LoVo (cell line): Measurements from ENCODE around the gene CFAP52.
"Not testable (repeated sequence)": the region's sequence is repeated elsewhere in the genome, so short reads cannot be mapped to it uniquely, and the experiment has no call there.

Experiments
- DNase-seq: peaks from one replicate; pipeline ENCODE4 v3.0.0-alpha.2; 2016; ENCODE audit warnings: low spot score

Gene CFAP52

GRCh38 chr17:9645851-9646545 is 69.6 kb downstream of the CFAP52 start:
- peak; percentile 71 for DNase-seq

GRCh38 chr17:9646546-9646885 is 70.1 kb downstream of the CFAP52 start:
- no peak for DNase-seq

- DNase-seq: no peak
These were observed 70.6 kb downstream of the CFAP52 start for GRCh38 chr17:9647014-9647413.

GRCh38 chr17:9648521-9649110 is 72.2 kb downstream of the CFAP52 start:
- DNase-seq: no peak

GRCh38 chr17:9658593-9659211 is 82.3 kb downstream of the CFAP52 start:
- DNase-seq: peak; percentile 32

GRCh38 chr17:9661027-9661426 is 84.6 kb downstream of the CFAP52 start:
- DNase-seq: no peak

- not testable (repeated sequence) for DNase-seq
These were observed 87.1 kb downstream of the CFAP52 start for GRCh38 chr17:9663511-9663910.

- no peak for DNase-seq
These were observed 90.1 kb downstream of the CFAP52 start for GRCh38 chr17:9666461-9667050.

GRCh38 chr17:9668517-9668916 is 92.1 kb downstream of the CFAP52 start:
- DNase-seq: no peak

- peak; percentile 5 for DNase-seq
These were observed 93.1 kb downstream of the CFAP52 start for GRCh38 chr17:9669551-9670008.

GRCh38 chr17:9670596-9670995 is 94.2 kb downstream of the CFAP52 start:
- no peak for DNase-seq

- DNase-seq: no peak
These were observed 95.1 kb downstream of the CFAP52 start for GRCh38 chr17:9671559-9671958.

GRCh38 chr17:9672266-9672665 is 95.8 kb downstream of the CFAP52 start:
- no peak for DNase-seq

GRCh38 chr17:9672691-9673090 is 96.2 kb downstream of the CFAP52 start:
- DNase-seq: no peak

GRCh38 chr17:9676084-9676483 is 99.6 kb downstream of the CFAP52 start:
- DNase-seq: no peak

GRCh38 chr17:9676820-9677310 is 100.4 kb downstream of the CFAP52 start:
- peak; percentile 65 for DNase-seq

GRCh38 chr17:9677411-9677810 is 101.0 kb downstream of the CFAP52 start:
- no peak for DNase-seq

- DNase-seq: no peak
These were observed 101.5 kb downstream of the CFAP52 start for GRCh38 chr17:9677896-9678295.

- DNase-seq: no peak
These were observed 108.6 kb downstream of the CFAP52 start for GRCh38 chr17:9684955-9685621.
